Muscle of back (tissue), 11 donors: ENCODE measurements around the gene PSMA5. TPM values are rescaled to one million over a fixed set of nuclear protein-coding genes. Genes with fewer than 3 reads are reported as not detected.

Source experiments
- DNase-seq, 3 donors: peaks; one replicate each; pipeline versions ENCODE4 v3.0.0 to v3.0.0-alpha.2; 2013
- polyA plus RNA-seq, 10 donors: library from polyadenylated mRNA; unstranded; fragments of 120-200 nt; gene quantifications; one replicate each; pipeline ENCODE4 v1.2.1, GENCODE V29; 2013; ENCODE audit not compliant: insufficient read length in 10 of 10

The PSMA5 gene
- polyA plus RNA-seq, 10 donors, result 61.8 to 90.0 (median 69.1) TPM

DNA sequence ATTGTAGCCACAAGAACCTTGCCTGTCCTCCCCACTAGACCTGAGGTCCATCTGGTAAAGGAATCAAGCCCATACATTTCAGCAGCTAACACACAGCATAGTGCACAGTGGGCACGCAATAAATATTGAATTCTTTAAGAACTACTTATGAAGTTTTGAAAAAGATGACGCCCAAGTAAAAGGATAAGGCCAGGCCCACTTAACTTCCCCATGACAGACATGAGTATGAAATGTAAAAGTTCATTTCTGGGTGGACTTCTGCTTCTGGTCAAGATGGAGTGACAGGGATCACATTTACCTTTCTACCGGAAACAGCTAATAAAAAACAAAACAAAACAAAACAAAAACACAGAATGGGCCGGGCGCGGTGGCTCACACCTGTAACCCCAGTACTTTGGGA lies 54.0 kb downstream of the PSMA5 start:
- DNase-seq, result no peak

DNA sequence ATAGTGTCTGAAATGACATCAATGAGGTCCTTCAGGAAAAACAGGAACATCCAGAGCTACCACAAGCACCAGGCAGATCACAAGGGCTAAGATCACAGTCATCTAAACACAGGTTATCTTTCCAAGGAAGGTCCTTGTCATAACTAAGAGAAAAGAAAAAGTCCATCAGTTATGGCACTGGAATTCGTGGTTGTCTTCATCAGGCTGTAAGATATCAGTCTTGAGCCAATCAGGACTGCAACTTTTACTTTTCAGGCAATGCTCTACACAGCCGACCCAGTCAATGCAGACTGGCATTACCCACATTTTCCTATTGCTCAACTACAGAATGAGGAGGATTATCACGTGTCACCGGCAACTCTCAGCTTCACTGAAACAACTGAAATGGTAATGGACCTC lies 54.9 kb downstream of the PSMA5 start:
- peak in 2 of 3 donors; percentile 33 to 39 for DNase-seq

DNA sequence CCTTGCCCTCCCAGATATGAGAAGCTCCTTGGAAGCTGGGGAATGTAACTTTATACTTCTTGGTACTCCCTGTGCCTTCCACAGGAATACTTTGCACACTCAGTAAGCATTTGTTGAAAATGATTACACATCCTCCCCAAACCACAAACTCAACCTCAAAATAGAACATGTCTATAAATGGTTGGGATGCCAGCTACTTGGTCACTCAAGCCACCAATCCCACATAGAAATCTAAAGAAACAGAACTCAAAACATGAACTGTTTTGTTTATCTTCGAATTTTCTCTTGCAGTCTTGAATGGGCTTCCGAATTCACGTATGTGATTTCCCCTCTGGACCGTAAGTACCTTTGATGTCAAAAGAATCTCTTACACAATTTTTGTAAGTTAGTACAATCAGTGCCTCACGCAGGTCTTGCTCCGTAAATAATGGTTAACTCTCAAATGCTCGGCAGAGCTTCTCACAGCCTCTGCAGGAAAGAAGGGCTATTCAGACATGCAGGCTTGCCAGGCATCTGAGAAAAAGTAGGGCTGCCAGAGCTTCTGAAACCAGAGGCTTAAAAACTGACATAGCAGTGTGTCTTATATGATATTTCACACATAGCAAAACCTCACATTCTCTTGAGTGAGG lies 55.4 kb downstream of the PSMA5 start:
- peak in 1 of 3 donors; percentile 87 for DNase-seq

DNA sequence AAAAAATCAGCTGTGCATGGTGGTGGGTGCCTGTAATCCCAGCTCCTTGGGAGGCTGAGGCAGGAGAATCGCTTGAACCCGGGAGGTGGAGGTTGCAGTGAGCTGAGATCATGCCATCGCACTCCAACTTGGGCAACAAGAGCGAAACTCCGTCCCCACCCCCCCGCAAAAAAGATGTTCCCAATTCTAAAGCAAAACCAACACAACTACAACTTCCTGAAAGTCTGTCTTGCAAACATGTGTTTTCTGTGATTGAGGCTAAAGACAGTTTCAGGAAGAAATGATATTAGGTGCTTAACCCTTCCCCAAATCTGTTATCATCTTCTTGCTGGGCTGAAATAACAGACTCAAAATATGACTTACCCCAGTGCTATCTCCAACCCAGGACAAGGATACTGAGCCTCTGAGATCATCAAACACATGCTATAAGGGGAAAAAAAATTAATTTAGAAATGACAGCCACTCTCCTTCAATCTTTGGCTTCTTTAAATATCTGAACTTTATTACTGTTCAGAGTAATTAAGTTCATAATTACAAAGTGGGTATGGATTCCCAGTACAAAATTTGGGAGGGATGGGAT lies 57.0 kb downstream of the PSMA5 start:
- peak in 1 of 3 donors; percentile 28 for DNase-seq

DNA sequence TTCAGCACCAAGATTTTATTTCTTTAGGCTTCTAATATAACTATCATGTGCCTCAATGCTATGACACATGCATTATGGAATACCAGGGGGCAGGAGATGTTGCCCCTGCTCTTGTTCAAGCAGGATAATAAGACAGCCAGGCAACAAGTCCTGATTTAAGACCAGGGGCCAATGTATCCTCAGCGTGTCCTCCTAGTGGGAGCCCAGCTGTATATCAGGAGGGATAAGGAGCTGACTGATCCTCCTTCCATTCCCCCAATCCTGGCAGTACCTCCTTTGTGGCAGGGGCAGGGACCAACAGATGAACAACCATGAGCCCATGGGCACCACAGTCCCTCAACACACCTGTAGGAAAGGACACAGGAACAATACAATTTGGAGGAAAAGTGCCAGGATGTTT lies 57.8 kb downstream of the PSMA5 start:
- no peak for DNase-seq

DNA sequence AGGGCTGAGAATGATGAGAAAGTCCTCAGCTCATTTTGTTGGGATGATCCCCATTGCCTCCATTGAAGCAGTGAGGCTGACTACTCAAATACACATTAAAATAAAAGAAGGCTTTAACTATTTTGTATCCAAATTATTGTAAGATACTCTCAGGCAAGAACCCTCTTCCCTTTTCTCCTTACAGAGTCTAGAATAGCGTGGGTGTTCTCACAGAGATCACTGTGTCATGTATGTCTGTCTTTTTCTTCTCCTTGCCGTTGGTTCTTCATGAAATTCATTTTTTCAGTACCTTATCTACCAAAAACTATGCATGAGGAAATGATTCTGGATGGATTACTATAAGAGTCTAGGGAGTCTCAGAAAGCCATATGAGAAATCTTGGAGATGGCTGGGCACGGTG lies 58.6 kb downstream of the PSMA5 start:
- DNase-seq, result no peak

DNA sequence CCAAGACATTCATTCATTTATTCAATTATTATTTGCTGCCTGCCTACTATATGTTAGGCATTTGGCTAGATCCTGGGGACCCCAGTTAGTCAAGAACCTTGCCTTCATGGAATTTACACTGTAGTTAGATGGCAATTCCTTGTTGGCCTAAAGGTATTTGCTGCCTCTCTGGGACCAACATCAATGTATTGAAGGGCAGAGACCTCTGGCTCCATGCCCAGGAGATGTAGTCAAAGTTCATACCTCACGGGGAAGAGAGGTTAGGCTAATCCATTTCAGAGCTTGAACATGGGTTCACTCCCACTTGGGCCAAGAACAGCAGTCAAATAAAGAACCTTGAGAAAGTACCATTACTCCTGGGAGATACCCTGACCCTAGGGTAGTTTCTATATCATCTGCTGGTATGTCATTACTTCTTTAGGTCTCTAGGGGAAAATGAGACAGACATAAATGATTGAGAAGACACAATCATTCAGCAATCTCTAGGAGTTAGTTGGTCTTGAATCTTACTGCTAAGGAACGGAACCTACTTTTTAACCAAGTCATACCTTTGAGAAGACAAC lies 60.5 kb downstream of the PSMA5 start:
- no peak for DNase-seq

DNA sequence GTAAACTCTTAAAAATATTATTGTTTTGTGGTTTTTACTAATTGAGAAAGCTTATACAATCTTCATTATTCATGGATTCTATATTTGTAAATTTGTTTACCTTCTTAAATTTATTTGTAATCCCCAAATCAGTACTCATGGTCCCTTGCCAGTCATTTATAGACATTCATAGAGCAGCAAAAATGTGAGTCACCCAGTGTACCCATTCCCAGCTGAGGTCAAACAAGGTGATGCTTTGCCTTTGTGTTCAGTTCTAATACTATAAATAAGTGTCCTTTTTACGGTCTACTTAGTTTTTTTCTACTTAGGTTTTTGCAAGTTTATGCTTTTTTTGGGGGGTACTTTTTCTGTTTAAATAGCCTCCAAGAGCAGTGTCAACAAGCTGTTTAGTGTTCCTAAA lies 64.6 kb downstream of the PSMA5 start:
- DNase-seq, result no peak

DNA sequence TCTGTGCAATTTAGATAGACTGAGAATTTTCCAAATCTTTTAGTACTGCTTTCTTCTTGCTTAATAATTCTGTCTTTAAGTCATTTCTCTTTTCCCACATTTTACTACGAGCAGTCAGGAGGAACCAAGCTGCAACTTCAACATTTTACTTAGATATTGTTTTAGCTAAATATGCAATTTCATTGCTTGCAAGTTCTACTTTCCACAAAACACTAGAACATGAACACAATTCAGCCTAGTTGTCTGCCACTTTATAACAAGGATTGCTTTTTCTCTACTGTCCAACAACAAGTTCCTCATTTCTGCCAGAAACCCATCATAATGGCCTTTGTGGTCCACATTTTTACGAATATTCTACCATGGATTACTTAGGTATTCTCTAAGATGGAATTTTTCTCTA lies 65.2 kb downstream of the PSMA5 start:
- no peak for DNase-seq

DNA sequence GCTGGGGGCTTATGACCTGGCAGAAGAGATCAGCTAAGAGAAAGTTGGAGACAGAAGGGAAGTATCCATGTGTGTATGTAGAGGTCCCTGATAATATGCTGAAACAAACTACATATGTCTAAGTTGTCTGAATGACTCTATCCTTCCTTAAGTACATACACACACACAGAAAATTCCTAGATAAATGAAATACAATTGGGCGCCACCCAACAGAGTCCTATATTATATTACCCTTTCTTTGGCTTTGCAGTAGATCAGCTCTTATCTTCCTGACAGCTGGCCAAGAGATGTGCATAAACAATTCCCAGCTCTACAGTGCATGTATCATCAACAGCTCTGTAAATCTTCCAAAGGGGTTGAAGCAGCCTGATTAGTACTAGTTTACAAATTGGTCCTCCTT lies 68.6 kb downstream of the PSMA5 start:
- DNase-seq, result peak in 1 of 3 donors; percentile 56

DNA sequence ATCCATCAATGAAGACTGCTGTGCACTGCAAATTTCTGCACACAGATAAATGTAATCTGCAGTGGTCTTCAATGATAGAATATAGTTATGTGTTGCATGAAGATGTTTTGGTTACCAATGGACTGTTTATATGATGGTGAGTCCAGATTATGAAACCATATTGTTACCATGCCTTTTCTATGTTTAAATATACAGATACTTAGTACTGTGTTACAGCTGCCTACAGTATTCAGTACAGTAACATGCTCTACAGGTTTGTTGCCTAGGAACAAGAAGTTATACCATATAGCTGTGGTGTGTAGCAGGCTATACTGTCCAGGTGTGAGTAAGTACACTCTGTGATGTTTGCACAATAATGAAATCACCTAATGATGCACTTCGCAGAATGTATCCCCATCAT lies 69.3 kb downstream of the PSMA5 start:
- no peak for DNase-seq

DNA sequence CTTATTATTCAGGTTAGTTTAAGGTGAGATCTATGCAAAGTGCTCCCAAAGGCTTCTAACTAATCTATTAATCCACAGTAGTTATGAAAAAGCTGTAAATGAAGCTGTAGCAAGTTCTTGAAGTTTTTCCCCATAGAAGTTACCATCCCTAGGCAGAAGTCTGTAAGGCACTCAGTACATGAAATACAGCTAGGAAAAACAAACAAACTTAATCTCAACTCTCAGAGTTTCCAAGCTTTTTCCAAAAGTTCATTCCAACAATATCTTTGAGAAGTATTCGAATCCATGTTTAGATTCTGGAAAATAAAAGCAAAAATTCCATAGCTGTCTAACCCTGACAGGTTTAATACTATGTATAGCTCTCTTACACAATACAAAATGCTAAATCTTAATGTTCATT lies 69.7 kb downstream of the PSMA5 start:
- no peak for DNase-seq

DNA sequence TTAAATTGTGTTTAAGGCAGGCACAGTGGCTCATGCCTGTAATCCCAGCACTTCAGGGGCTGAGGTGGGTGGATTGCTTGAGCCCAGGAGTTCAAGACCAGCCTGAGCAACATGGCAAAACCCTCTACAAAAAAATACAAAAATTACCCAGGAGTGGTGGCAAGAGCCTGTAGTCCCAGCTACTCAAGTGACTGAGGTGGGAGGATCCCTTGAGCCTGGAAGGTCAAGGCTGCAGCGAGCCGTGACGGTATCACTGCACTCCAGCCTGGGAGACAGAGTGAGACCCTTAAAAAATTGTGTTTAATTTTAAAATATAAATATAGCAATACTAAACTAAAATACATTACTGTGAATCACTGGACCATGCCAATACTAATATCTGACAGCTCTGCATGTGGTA lies 71.3 kb downstream of the PSMA5 start:
- DNase-seq, result no peak

DNA sequence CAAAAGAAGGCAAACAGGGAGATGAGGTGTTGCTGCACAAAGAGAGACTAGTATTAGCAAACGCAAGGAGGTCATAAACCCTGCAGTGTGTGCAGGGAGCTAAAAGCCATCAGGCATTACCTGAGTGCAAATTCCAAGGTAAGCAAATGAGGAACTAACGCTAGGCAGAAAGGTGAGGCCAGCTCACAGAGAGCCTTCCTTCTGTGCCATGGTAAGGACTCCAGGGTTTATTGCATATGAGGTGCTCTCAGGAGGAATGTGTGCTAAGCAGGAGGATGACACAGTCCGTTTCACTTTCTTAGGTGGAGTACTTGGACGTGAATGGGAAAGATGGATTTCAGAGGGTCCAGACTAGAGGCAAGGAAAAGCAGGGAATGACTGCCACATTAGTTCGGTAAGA lies 74.8 kb downstream of the PSMA5 start:
- no peak for DNase-seq

DNA sequence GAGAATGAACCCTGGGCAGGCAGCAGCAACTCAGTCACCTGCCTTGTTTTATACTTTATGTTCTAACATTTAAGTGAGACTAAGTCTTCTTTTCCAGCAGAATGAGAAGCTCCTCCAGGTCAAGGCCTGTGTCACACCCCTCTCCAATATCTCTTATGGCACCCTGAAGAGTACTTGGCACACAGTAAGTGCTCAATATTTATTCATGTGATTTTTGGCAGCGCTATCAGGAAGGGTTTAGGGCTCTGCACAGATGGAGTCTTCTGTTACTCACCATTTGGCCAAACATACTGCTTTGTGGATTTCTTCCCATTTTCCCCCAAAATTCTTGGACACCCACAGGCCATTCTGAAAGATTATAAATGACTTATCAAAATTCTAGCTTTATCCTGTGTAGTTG lies 75.6 kb downstream of the PSMA5 start:
- DNase-seq, result no peak

DNA sequence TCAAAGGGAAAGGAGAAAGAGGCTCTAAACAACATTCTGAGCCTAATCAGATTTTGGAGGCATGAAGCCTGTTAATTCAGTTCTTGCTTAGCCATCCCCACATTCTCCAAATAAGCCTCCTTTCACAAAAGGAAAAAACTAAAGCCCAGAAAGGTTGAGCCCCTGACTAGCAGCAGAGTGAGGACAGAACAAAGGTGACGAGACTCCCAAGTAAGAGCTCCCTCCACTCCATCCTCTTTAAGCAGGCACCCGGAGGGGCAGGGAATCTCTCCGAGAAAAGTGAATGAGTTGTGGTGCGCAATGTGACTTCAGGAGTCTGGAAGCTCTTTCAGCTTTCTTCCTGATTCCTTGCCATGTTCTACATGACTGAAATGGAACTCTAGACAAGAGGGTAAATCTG lies 76.1 kb downstream of the PSMA5 start:
- no peak for DNase-seq

Other genes starting within 250 kb of the PSMA5 start
- 10 to 100 TPM; 79.7 to 94.0 (median 84.8) TPM for gene SARS1, start 212.5 kb downstream of the PSMA5 start, polyA plus RNA-seq
- 1 to 10 TPM; 2.5 to 7.9 (median 4.2) TPM for gene CELSR2, start 176.9 kb downstream of the PSMA5 start, polyA plus RNA-seq
- gene PSRC1, start 143.3 kb downstream of the PSMA5 start, polyA plus RNA-seq, result 10 to 100 TPM; 10.0 to 21.2 (median 13.3) TPM
- 1 to 10 TPM in 5 of 10 donors, under 1 TPM in 5; 0.40 to 1.9 (median 0.93) TPM for gene MYBPHL, start 119.4 kb downstream of the PSMA5 start, polyA plus RNA-seq
- gene SORT1, start 28.5 kb downstream of the PSMA5 start, polyA plus RNA-seq, result 10 to 100 TPM; 21.9 to 45.5 (median 25.6) TPM
- 100 to 1,000 TPM in 9 of 10 donors, 10 to 100 TPM in 1; 90.2 to 305 (median 215) TPM for gene SYPL2, start 40.1 kb upstream of the PSMA5 start, polyA plus RNA-seq
- gene ATXN7L2, start 57.5 kb upstream of the PSMA5 start, polyA plus RNA-seq, result 10 to 100 TPM; 11.8 to 32.9 (median 20.8) TPM
- 10 to 100 TPM in 4 of 10 donors, 1 to 10 TPM in 6; 6.2 to 12.4 (median 9.2) TPM for gene CYB561D1, start 67.6 kb upstream of the PSMA5 start, polyA plus RNA-seq
- 10 to 100 TPM in 6 of 10 donors, 1 to 10 TPM in 4; 8.8 to 16.9 (median 10.7) TPM for gene AMIGO1, start 83.3 kb upstream of the PSMA5 start, polyA plus RNA-seq
- gene GPR61, start 113.4 kb upstream of the PSMA5 start, polyA plus RNA-seq, result 1 to 10 TPM in 9 of 10 donors, under 1 TPM in 1; 0.95 to 2.4 (median 1.6) TPM
- gene GNAI3, start 122.2 kb upstream of the PSMA5 start, polyA plus RNA-seq, result 1 to 10 TPM; 6.7 to 9.7 (median 8.2) TPM
- under 1 TPM in 1 of 10 donors, not detected in 9; 0.19 TPM for gene GNAT2, start 193.2 kb upstream of the PSMA5 start, polyA plus RNA-seq
- gene AMPD2, start 193.4 kb upstream of the PSMA5 start, polyA plus RNA-seq, result 10 to 100 TPM; 26.0 to 41.4 (median 34.1) TPM
- 10 to 100 TPM; 12.9 to 25.9 (median 20.7) TPM for gene GSTM4, start 229.7 kb upstream of the PSMA5 start, polyA plus RNA-seq
- 100 to 1,000 TPM; 118 to 193 (median 154) TPM for gene GSTM2, start 241.6 kb upstream of the PSMA5 start, polyA plus RNA-seq